NCI-H2107 treated with DMSO at 0.1 percent for 48 hours (cell line): Measurements from ENCODE around the gene OSBPL5.
A peak's percentile ranks its signal among the peaks of the same experiment; 100 is the strongest.
"Not testable (repeated sequence)": the region's sequence is repeated elsewhere in the genome, so short reads cannot be mapped to it uniquely, and the experiment has no call there.

ENCODE experiments used
- DNase-seq: peaks from one replicate; lab custom pipeline; 2025; ENCODE audit not compliant: unreplicated experiment; lab: John Stamatoyannopoulos, UW

The OSBPL5 gene

GRCh38 chr11:3183523-3183922 is 18.4 kb upstream of the OSBPL5 start:
- DNase-seq: no peak

DNA sequence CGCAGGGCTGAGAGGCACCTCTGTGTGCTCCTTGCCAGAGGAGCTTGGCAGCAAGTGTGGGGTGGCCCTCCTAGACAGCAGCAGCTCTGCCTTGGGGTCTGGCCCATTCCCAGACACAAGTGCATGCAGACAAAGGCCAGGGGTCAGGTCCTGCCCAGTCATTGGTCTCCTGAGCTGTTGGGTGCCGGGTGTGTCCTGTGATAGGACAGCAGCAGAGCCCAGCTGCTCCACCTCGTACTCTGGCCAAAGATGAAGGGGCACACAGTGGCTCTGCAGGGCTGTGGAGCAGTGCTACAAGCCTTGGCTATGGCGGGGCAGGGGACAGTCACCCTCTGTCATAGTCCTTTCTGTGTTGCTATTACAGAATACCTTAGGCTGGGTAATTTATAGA is 17.3 kb upstream of the OSBPL5 start:
- DNase-seq: no peak

GRCh38 chr11:3181725-3182461 is 16.8 kb upstream of the OSBPL5 start:
- DNase-seq: no peak

- DNase-seq: no peak
These were observed 15.8 kb upstream of the OSBPL5 start for GRCh38 chr11:3180869-3181268.

GRCh38 chr11:3178349-3178748 is 13.2 kb upstream of the OSBPL5 start:
- DNase-seq: no peak

- DNase-seq: peak; percentile 36
These were observed 12.8 kb upstream of the OSBPL5 start for GRCh38 chr11:3177931-3178330.

GRCh38 chr11:3176487-3176886 is 11.4 kb upstream of the OSBPL5 start:
- DNase-seq: no peak

GRCh38 chr11:3175194-3175593 is 10.1 kb upstream of the OSBPL5 start:
- DNase-seq: no peak

DNA sequence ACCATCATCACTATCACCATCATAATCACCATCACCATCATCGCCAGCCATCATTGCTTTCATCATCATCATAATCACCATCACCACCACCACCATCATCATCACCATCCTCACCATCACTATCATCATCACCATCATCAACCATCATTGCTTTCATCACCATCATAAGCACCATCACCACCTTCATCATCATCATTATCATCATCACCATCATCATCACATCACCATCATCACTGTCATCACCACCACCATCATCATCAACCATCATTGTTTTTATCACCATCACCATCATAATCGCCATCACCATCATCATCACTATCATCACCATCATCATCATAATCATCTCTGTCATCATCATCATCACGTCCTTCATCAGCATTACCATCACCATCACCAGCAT is 9.3 kb upstream of the OSBPL5 start:
- DNase-seq: no peak

- no peak for DNase-seq
These were observed 8.7 kb upstream of the OSBPL5 start for GRCh38 chr11:3173795-3174194.

DNA sequence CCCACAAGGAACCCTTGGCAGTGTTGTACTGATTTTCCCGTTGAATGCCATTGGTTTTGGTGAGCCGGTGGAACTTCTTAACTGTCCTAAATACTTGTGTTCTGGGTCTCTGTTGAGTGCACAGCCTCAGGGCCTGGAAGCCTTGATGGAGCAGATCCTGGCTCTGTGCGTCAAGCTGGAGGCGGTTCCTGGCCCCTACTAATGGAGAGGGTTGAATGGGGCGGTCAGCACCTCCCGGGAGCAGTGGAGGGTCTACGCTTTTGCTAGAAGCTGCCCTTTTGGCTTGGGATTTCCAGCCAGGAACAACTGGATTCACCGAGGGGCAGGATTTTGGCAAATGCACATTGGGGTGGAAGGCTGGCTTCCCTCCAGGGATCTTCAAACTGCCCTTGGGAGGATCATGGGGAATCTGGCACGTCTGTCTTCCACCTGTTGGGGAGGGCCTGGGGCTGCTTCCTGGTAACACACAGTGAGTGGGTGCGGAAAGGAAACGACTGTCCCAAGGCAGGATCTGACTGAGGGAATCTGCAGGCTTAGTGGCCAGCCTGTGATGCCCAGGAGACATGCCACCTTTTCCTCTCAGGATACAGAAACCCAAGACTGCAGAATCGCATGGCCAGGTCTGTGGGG is 6.9 kb upstream of the OSBPL5 start:
- no peak for DNase-seq

GRCh38 chr11:3170756-3171650 is 5.9 kb upstream of the OSBPL5 start:
- DNase-seq: no peak

GRCh38 chr11:3170044-3170755 is 5.1 kb upstream of the OSBPL5 start:
- DNase-seq: peak; percentile 39

- DNase-seq: no peak
These were observed 4.3 kb upstream of the OSBPL5 start for GRCh38 chr11:3169255-3170043.

DNA sequence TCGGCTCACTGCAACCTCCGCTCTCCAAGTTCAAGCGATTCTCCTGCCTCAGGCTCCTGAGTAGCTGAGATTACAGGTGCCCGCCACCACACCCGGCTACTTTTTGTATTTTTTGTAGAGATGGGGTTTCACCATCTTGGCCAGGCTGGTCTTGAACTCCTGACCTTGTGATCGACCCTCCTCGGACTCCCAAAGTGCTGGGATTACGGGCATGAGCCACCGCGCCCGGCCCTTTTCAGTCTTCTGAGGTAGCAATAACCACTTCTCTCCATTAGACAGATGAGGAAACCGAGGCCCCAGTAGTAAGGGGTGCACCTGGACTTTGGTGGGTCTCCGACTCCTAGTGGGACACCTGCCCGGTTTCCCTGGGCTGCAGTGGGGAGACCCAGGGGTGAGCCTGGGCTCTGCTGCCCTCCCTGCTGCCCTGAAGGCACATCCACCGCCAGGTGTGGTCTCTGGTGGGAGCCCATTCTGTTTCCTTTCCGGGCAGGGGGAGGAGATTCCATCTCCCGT is 3.7 kb upstream of the OSBPL5 start:
- not testable (repeated sequence) for DNase-seq

- no peak for DNase-seq
These were observed 2.3 kb upstream of the OSBPL5 start for GRCh38 chr11:3167143-3168119.

GRCh38 chr11:3166268-3167142 is 1.4 kb upstream of the OSBPL5 start:
- no peak for DNase-seq

DNA sequence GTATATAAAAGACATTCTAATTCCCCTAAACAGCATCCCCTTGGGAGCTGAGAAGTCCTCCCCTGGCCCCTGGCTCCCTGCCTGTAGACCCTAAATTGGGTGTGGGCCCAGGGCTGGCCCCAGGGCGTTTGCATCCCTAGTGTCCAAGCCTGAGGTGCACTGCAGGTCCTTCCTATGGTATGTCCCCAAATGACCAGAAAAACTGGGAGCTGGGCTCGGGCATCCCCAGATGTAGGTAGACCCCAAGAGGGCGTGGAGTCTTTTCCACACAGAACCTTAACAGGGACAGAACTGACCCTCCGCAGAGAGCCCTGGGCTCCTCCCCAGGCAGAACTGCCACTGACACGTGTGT is 782 bp upstream of the OSBPL5 start:
- DNase-seq: no peak
